ENCODE results near the gene TPM3. TPM values are rescaled to one million over a fixed set of nuclear protein-coding genes. Genes with fewer than 3 reads are reported as not detected.
"Not testable (repeated sequence)": the region's sequence is repeated elsewhere in the genome, so short reads cannot be mapped to it uniquely, and the experiment has no call there.

TPM3 gene
- total and polyA plus RNA-seq, 9 of the 15 experiments (the other 6 are each of a cell fraction or from before 2014, with no cell fraction given): 202 to 604 (median 421) TPM

DNA sequence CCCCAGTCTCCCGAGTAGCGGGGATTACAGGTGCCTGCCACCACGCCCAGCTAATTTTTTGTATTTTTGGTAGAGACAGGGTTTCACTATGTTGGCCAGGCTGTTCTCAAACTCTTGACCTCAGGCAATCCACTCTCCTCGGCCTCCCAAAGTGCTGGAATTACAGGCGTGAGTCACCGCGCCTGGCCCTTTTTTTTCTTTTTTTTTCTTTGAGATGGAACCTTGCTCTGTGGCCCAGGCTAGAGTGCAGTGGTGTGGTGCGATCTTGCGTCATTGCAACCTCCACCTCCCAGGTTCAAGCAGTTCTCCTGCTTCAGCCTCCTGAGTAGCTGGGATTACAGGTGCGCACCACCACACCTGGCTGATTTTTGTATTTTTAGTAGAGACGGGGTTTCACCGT lies 41.2 kb upstream of the TPM3 start:
- in situ Hi-C loops (cut with MboI): not testable (repeated sequence)

DNA sequence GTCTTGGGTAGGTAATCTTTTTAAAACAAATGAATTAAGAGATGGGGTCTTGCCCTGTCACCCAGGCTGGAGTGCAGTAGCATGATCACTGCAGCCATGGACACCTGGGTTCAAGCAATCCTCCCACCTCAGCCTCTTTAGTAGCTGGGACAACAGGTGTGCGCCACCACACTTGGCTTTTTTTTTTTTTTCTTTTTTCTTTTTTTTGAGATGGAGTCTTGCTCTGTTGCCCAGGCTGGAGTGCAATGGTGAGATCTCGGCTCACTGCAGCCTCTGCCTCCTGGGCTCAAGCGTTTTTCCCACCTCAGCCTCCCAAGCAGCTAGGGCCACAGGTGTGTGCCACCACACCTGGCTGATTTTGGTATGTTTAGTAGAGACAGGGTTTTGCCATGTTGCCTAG lies 39.2 kb upstream of the TPM3 start:
- in situ Hi-C loops (cut with MboI); FAIRE-seq: not testable (repeated sequence)

More for the DNA sequence above, 41.2 kb upstream of the TPM3 start:
- H2AFZ ChIP-seq (ENCODE audit: low read depth, low read length); H4K20me1 ChIP-seq (replicated peaks; ENCODE audit: control insufficient read depth, insufficient read depth, low read length); H3K27ac ChIP-seq (ENCODE audit: extremely low read depth, low read depth, low read length); CTCF ChIA-PET (ENCODE audit: low intra/inter-chr PET ratio); H3K4me2 ChIP-seq (ENCODE audit: insufficient read depth, low read length); ATAC-seq; H3K4me1 ChIP-seq (replicated peaks in 1 of 2; ENCODE audit: control insufficient read depth in 2 of 2, insufficient read depth in 2 of 2, low read length in 2 of 2); H3K27me3 ChIP-seq (ENCODE audit: control insufficient read depth in 2 of 2, insufficient read depth in 2 of 2, low read length in 2 of 2); H3K9ac ChIP-seq (ENCODE audit: insufficient read depth in 1 of 2, low read depth in 2 of 2, low read length in 2 of 2); H3K9me1 ChIP-seq (ENCODE audit: control insufficient read depth, insufficient read depth, low read length); H3K4me3 ChIP-seq; intact Hi-C loops (cut with micrococcal nuclease); DNase-seq (ENCODE audit: extremely low read depth in 1 of 4, low spot score in 3 of 4); BruUV-seq (replicated peaks); H3K9me3 ChIP-seq (replicated peaks; ENCODE audit: control insufficient read depth, insufficient read depth, low read depth, low read length); FAIRE-seq: not testable (repeated sequence)
- peaks cover 96% of the 10 kb centered on the region for H3K36me3 ChIP-seq (ENCODE audit: control insufficient read depth, insufficient read depth, low read length)
- H3K79me2 ChIP-seq (ENCODE audit: control insufficient read depth, insufficient read depth, low read length): peaks cover 77% of the 10 kb centered on the region
- POLR2A ChIA-PET: interaction anchor here (1.0 to 6.4 kb wide), 2 partner anchors 8 to 13 kb away, joined by 3 to 32 read pairs; partner anchors contain the start of gene UBAP2L
- 86% methylated on average over 10 of the region's 12 CpGs for WGBS (ENCODE audit: insufficient coverage, low coverage, missing lambda C conversion rate)

More for the DNA sequence above, 39.2 kb upstream of the TPM3 start:
- H2AFZ ChIP-seq (ENCODE audit: low read depth, low read length); CTCF ChIA-PET (ENCODE audit: low intra/inter-chr PET ratio); H3K9ac ChIP-seq (ENCODE audit: insufficient read depth in 1 of 2, low read depth in 2 of 2, low read length in 2 of 2); H3K4me2 ChIP-seq (ENCODE audit: insufficient read depth, low read length); ATAC-seq; H3K9me3 ChIP-seq (replicated peaks; ENCODE audit: control insufficient read depth, insufficient read depth, low read depth, low read length); DNase-seq (ENCODE audit: extremely low read depth in 1 of 4, low spot score in 3 of 4); H3K27me3 ChIP-seq (ENCODE audit: control insufficient read depth in 2 of 2, insufficient read depth in 2 of 2, low read length in 2 of 2); H3K4me1 ChIP-seq (replicated peaks in 1 of 2; ENCODE audit: control insufficient read depth in 2 of 2, insufficient read depth in 2 of 2, low read length in 2 of 2); H3K9me1 ChIP-seq (ENCODE audit: control insufficient read depth, insufficient read depth, low read length); H3K4me3 ChIP-seq; intact Hi-C loops (cut with micrococcal nuclease); H4K20me1 ChIP-seq (replicated peaks; ENCODE audit: control insufficient read depth, insufficient read depth, low read length); H3K27ac ChIP-seq (ENCODE audit: extremely low read depth, low read depth, low read length); BruUV-seq (replicated peaks): not testable (repeated sequence)
- Histone ChIP-seq H3K79me2 (ENCODE audit: control insufficient read depth, insufficient read depth, low read length) (peaks cover 75% of the 10 kb centered on the region), H3K36me3 (ENCODE audit: control insufficient read depth, insufficient read depth, low read length) (peaks cover 96% of the 10 kb centered on the region)
- POLR2A ChIA-PET: interaction anchor here (0.7 to 6.4 kb wide), 2 partner anchors 11 to 103 kb away, joined by 4 to 32 read pairs; partner anchors contain the start of gene UBAP2L
- WGBS (ENCODE audit: insufficient coverage, low coverage, missing lambda C conversion rate): 95% methylated on average over 2 of the region's 3 CpGs

Data from K562 (cell line).